SK-N-MC (cell line): ENCODE measurements around the gene DSC3.

Source experiments
- EZH2 ChIP-seq: fragments of 200-600 bp; sonication (generic); IDR thresholded peaks from one replicate; pipeline ENCODE4 v1.6.1; 2017; ENCODE audit warnings: antibody characterized with exemption
- FOXP2 ChIP-seq: optimal IDR thresholded peaks from 2 replicates; pipeline ENCODE3; 2011; ENCODE audit warnings: mild to moderate bottlenecking, moderate library complexity; ENCODE audit not compliant: insufficient read depth; ENCODE audit errors: extremely low read length, control extremely low read depth
- POLR2AphosphoS5 ChIP-seq: IDR thresholded peaks from 2 replicates; pipeline ENCODE4 v1.6.1; 2012; ENCODE audit warnings: mild to moderate bottlenecking, low read depth, low read length, borderline replicate concordance

DNA sequence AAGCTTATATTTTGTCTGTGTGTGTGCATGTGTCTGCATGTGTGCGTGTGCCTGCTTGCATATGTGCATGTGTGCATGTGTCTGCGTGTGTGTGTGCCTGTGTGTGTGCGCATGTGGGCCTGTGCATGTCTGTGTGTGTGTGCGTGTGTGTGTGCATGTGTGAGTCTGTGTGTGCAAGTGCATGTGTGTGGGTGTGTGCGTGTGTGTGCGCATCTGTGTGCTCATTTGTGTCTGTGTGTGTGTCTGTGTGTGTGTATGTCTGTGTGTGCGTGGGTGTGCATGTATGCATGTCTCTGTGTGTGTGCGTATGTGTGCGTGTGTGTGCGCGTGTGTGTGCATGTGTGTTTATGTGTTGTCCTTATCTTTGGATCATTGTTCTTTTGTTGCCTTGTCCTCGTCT is 56.8 kb downstream of the DSC3 start:
- TF ChIP-seq EZH2 (no peak), POLR2AphosphoS5 (no peak), FOXP2 (no peak)
